Activated naive CD8-positive, alpha-beta T cell treated with anti-CD3 and anti-CD28 coated beads for 36 hours (primary cell): ENCODE data around the gene SNAP29. TPM values are rescaled to one million over a fixed set of nuclear protein-coding genes. Genes with fewer than 3 reads are reported as not detected.
"Not testable (repeated sequence)": the region's sequence is repeated elsewhere in the genome, so short reads cannot be mapped to it uniquely, and the experiment has no call there.

Experiments used
- DNase-seq: peaks from one replicate; pipeline ENCODE4 v3.0.0; 2021
- H3K27ac Mint-ChIP-seq: one replicate; pipeline ENCODE4 v1.8.0; 2022; ENCODE audit warnings: mild to moderate bottlenecking, moderate library complexity, mixed read lengths
- H3K27me3 Mint-ChIP-seq: one replicate; pipeline ENCODE4 v1.8.0; 2022; ENCODE audit warnings: mild to moderate bottlenecking, mixed read lengths
- H3K36me3 Mint-ChIP-seq: one replicate; pipeline ENCODE4 v1.8.0; 2021; ENCODE audit warnings: mild to moderate bottlenecking, mixed read lengths
- H3K4me1 Mint-ChIP-seq: one replicate; pipeline ENCODE4 v1.8.0; 2021; ENCODE audit warnings: mixed read lengths
- H3K4me3 Mint-ChIP-seq: one replicate; pipeline ENCODE4 v1.8.0; 2022; ENCODE audit warnings: mild to moderate bottlenecking, moderate library complexity, mixed read lengths
- H3K9me3 Mint-ChIP-seq: one replicate; pipeline ENCODE4 v1.8.0; 2022; ENCODE audit warnings: mixed read lengths
- total RNA-seq, 2 experiments: library from RNA; stranded (reverse); gene quantifications; one replicate each; pipeline ENCODE4 v1.2.3, GENCODE V29; 2021

The SNAP29 gene
- total RNA-seq, 2 experiments from 2014 or later: 21.5 to 22.1 TPM

- no peaks in the 10 kb centered on the region for H3K9me3 Mint-ChIP-seq
- peaks cover 34% of the 10 kb centered on the region for H3K36me3 Mint-ChIP-seq
- peaks cover 30% of the 10 kb centered on the region for H3K4me1 Mint-ChIP-seq
- H3K27me3 Mint-ChIP-seq: no peaks in the 10 kb centered on the region
- peak within 1 kb of the TSS; percentile 98 for H3K4me3 Mint-ChIP-seq
- H3K27ac Mint-ChIP-seq: peak within 1 kb of the TSS; percentile 89
- DNase-seq: peak; percentile 98
These were observed 58.4 kb downstream of the SNAP29 start, which contains the start of gene CRKL for GRCh38 chr22:20916916-20917810. TSS of gene CRKL (plus strand) at chr22:20917407. CDS start at chr22:20917935, 528 bp downstream.

- H3K36me3 Mint-ChIP-seq: peaks cover 37% of the 10 kb centered on the region
- H3K9me3 Mint-ChIP-seq: no peaks in the 10 kb centered on the region
These were observed 59.9 kb downstream of the SNAP29 start for GRCh38 chr22:20918663-20919218.

GRCh38 chr22:20919718-20920117 is 60.9 kb downstream of the SNAP29 start:
- no peak for DNase-seq
- no peak overlapping the region for H3K27ac Mint-ChIP-seq
- H3K4me3 Mint-ChIP-seq: peak overlapping the region; percentile 98
- H3K36me3 Mint-ChIP-seq: peaks cover 40% of the 10 kb centered on the region
- peaks cover 38% of the 10 kb centered on the region for H3K4me1 Mint-ChIP-seq
- H3K27me3 Mint-ChIP-seq: no peaks in the 10 kb centered on the region
- H3K9me3 Mint-ChIP-seq: no peaks in the 10 kb centered on the region

More at GRCh38 chr22:20918663-20919218, 59.9 kb downstream of the SNAP29 start:
- Mint-ChIP-seq H3K27me3 (no peaks in the 10 kb centered on the region), H3K4me3 (peak overlapping the region; percentile 98), H3K27ac (peak overlapping the region; percentile 89), H3K4me1 (peaks cover 35% of the 10 kb centered on the region)
- DNase-seq: no peak

GRCh38 chr22:20920881-20921203 is 62.0 kb downstream of the SNAP29 start:
- DNase-seq: no peak
- Mint-ChIP-seq H3K9me3 (no peaks in the 10 kb centered on the region), H3K4me3 (peak overlapping the region; percentile 98), H3K4me1 (peaks cover 44% of the 10 kb centered on the region), H3K36me3 (peaks cover 44% of the 10 kb centered on the region), H3K27ac (no peak overlapping the region), H3K27me3 (no peaks in the 10 kb centered on the region)

- H3K36me3 Mint-ChIP-seq: peaks cover 49% of the 10 kb centered on the region
- H3K4me3 Mint-ChIP-seq: peak overlapping the region; percentile 29
- peaks cover 46% of the 10 kb centered on the region for H3K4me1 Mint-ChIP-seq
- DNase-seq: no peak
- no peaks in the 10 kb centered on the region for H3K9me3 Mint-ChIP-seq
- no peaks in the 10 kb centered on the region for H3K27me3 Mint-ChIP-seq
- H3K27ac Mint-ChIP-seq: no peak overlapping the region
These were observed 63.4 kb downstream of the SNAP29 start for GRCh38 chr22:20922141-20922751.

GRCh38 chr22:20926243-20926642 is 67.4 kb downstream of the SNAP29 start:
- Mint-ChIP-seq H3K9me3 (peaks cover 1% of the 10 kb centered on the region), H3K27me3 (no peaks in the 10 kb centered on the region), H3K4me1 (peaks cover 44% of the 10 kb centered on the region), H3K27ac (peak overlapping the region; percentile 10), H3K36me3 (peaks cover 37% of the 10 kb centered on the region), H3K4me3 (no peak overlapping the region)
- DNase-seq: no peak

- no peak overlapping the region for H3K4me3 Mint-ChIP-seq
- peaks cover 40% of the 10 kb centered on the region for H3K4me1 Mint-ChIP-seq
- peaks cover 1% of the 10 kb centered on the region for H3K9me3 Mint-ChIP-seq
- H3K27ac Mint-ChIP-seq: no peak overlapping the region
- peaks cover 34% of the 10 kb centered on the region for H3K36me3 Mint-ChIP-seq
- H3K27me3 Mint-ChIP-seq: no peaks in the 10 kb centered on the region
- DNase-seq: no peak
These were observed 69.2 kb downstream of the SNAP29 start for GRCh38 chr22:20927940-20928572.

GRCh38 chr22:20928573-20928967 is 69.8 kb downstream of the SNAP29 start:
- Mint-ChIP-seq H3K36me3 (peaks cover 34% of the 10 kb centered on the region), H3K27ac (no peak overlapping the region), H3K9me3 (peaks cover 1% of the 10 kb centered on the region), H3K4me3 (no peak overlapping the region), H3K27me3 (no peaks in the 10 kb centered on the region), H3K4me1 (peaks cover 42% of the 10 kb centered on the region)
- DNase-seq: no peak

GRCh38 chr22:20930004-20930403 is 71.2 kb downstream of the SNAP29 start:
- H3K9me3 Mint-ChIP-seq: peaks cover 1% of the 10 kb centered on the region
- H3K27ac Mint-ChIP-seq: no peak overlapping the region
- DNase-seq: no peak
- peaks cover 41% of the 10 kb centered on the region for H3K36me3 Mint-ChIP-seq
- peaks cover 49% of the 10 kb centered on the region for H3K4me1 Mint-ChIP-seq
- no peaks in the 10 kb centered on the region for H3K27me3 Mint-ChIP-seq
- no peak overlapping the region for H3K4me3 Mint-ChIP-seq

- H3K4me3 Mint-ChIP-seq, H3K9me3 Mint-ChIP-seq, H3K27ac Mint-ChIP-seq, H3K27me3 Mint-ChIP-seq, DNase-seq: not testable (repeated sequence)
- Mint-ChIP-seq H3K4me1 (peaks cover 49% of the 10 kb centered on the region), H3K36me3 (peaks cover 43% of the 10 kb centered on the region)
These were observed 71.6 kb downstream of the SNAP29 start for GRCh38 chr22:20930435-20930834.

GRCh38 chr22:20931126-20931654 is 72.4 kb downstream of the SNAP29 start:
- DNase-seq: no peak
- no peak overlapping the region for H3K27ac Mint-ChIP-seq
- no peaks in the 10 kb centered on the region for H3K27me3 Mint-ChIP-seq
- no peak overlapping the region for H3K4me3 Mint-ChIP-seq
- H3K36me3 Mint-ChIP-seq: peaks cover 44% of the 10 kb centered on the region
- peaks cover 47% of the 10 kb centered on the region for H3K4me1 Mint-ChIP-seq
- peaks cover 1% of the 10 kb centered on the region for H3K9me3 Mint-ChIP-seq

GRCh38 chr22:20933910-20934309 is 75.1 kb downstream of the SNAP29 start:
- H3K9me3 Mint-ChIP-seq: no peaks in the 10 kb centered on the region
- H3K27me3 Mint-ChIP-seq: no peaks in the 10 kb centered on the region
- peaks cover 62% of the 10 kb centered on the region for H3K4me1 Mint-ChIP-seq
- H3K36me3 Mint-ChIP-seq: peaks cover 50% of the 10 kb centered on the region
- DNase-seq: no peak
- H3K27ac Mint-ChIP-seq: no peak overlapping the region
- no peak overlapping the region for H3K4me3 Mint-ChIP-seq

GRCh38 chr22:20935049-20935448 is 76.2 kb downstream of the SNAP29 start:
- not testable (repeated sequence) for H3K27me3 Mint-ChIP-seq, H3K27ac Mint-ChIP-seq, H3K4me3 Mint-ChIP-seq, DNase-seq, H3K9me3 Mint-ChIP-seq
- Mint-ChIP-seq H3K36me3 (peaks cover 47% of the 10 kb centered on the region), H3K4me1 (peaks cover 65% of the 10 kb centered on the region)

GRCh38 chr22:20935780-20936539 is 77.2 kb downstream of the SNAP29 start:
- not testable (repeated sequence) for H3K27me3 Mint-ChIP-seq, DNase-seq, H3K9me3 Mint-ChIP-seq, H3K4me3 Mint-ChIP-seq, H3K27ac Mint-ChIP-seq
- Mint-ChIP-seq H3K36me3 (peaks cover 48% of the 10 kb centered on the region), H3K4me1 (peaks cover 69% of the 10 kb centered on the region)
